Ishikawa (cell line): ENCODE measurements around the gene GRAMD1A.
A peak's percentile ranks its signal among the peaks of the same experiment; 100 is the strongest.

Experiments
- CEBPB ChIP-seq: IDR thresholded peaks from 2 replicates; pipeline ENCODE4 v1.6.1; 2012
- CREB1 ChIP-seq: IDR thresholded peaks from 2 replicates; pipeline ENCODE4 v1.6.1; 2012; ENCODE audit warnings: low read depth
- EGR1 ChIP-seq: IDR thresholded peaks from 2 replicates; pipeline ENCODE4 v1.6.1; 2012
- EP300 ChIP-seq: IDR thresholded peaks from 2 replicates; pipeline ENCODE4 v1.6.1; 2012; ENCODE audit warnings: borderline replicate concordance
- FOXM1 ChIP-seq: IDR thresholded peaks from 2 replicates; pipeline ENCODE4 v1.6.1; 2012; ENCODE audit warnings: low read depth, borderline replicate concordance
- MAX ChIP-seq: IDR thresholded peaks from 2 replicates; pipeline ENCODE4 v1.6.1; 2012
- NFIC ChIP-seq: IDR thresholded peaks from 2 replicates; pipeline ENCODE4 v1.6.1; 2012
- RAD21 ChIP-seq: IDR thresholded peaks from 2 replicates; pipeline ENCODE4 v1.6.1; 2012; ENCODE audit warnings: low read depth
- REST ChIP-seq: IDR thresholded peaks from 2 replicates; pipeline ENCODE4 v1.6.1; 2012; ENCODE audit warnings: low read depth, mild to moderate bottlenecking
- TAF1 ChIP-seq: IDR thresholded peaks from 2 replicates; pipeline ENCODE4 v1.6.1; 2012; ENCODE audit warnings: low read depth, mild to moderate bottlenecking
- TCF12 ChIP-seq: IDR thresholded peaks from 2 replicates; pipeline ENCODE4 v1.6.1; 2012; ENCODE audit warnings: low read depth
- TEAD4 ChIP-seq: IDR thresholded peaks from 2 replicates; pipeline ENCODE4 v1.6.1; 2012
- USF1 ChIP-seq: IDR thresholded peaks from 2 replicates; pipeline ENCODE4 v1.6.1; 2012
- YY1 ChIP-seq: IDR thresholded peaks from 2 replicates; pipeline ENCODE4 v1.6.1; 2012; ENCODE audit warnings: low read depth
- ZBTB7A ChIP-seq: IDR thresholded peaks from 2 replicates; pipeline ENCODE4 v1.6.1; 2012; ENCODE audit warnings: low read depth

GRAMD1A gene

GRCh38 chr19:35066121-35066520, 66.0 kb downstream of the GRAMD1A start:
- TF ChIP-seq FOXM1 = no peak
- TF ChIP-seq USF1 = no peak
- TF ChIP-seq EGR1 = no peak
- no peak for TF ChIP-seq REST
- TF ChIP-seq TCF12 = no peak
- TF ChIP-seq MAX = no peak
- TF ChIP-seq RAD21 = no peak
- no peak for TF ChIP-seq CREB1
- TF ChIP-seq YY1 = no peak
- TF ChIP-seq NFIC = no peak
- no peak for TF ChIP-seq TAF1

GRCh38 chr19:35066691-35067563, 66.8 kb downstream of the GRAMD1A start:
- TF ChIP-seq TEAD4 (no peak), ZBTB7A (0 out of 2 replicates have a peak, but pooled peaks have one; percentile 55), USF1 (peak; percentile 93), EP300 (no peak), CEBPB (0 out of 2 replicates have a peak, but pooled peaks have one; percentile 25), REST (no peak), YY1 (no peak), EGR1 (no peak), FOXM1 (peak; percentile 33; the same call in 1 of the 2 replicates), MAX (peak; percentile 67; the same call in 1 of the 2 replicates), TAF1 (no peak), NFIC (no peak), CREB1 (no peak), RAD21 (peak; percentile 93), TCF12 (no peak)

- TF ChIP-seq TCF12 (no peak), USF1 (no peak), REST (no peak), MAX (no peak), EP300 (no peak), NFIC (no peak)
These were observed 69.0 kb downstream of the GRAMD1A start for GRCh38 chr19:35068941-35069634.
